ENCODE measurements around the gene SNAPIN. TPM values are rescaled to one million over a fixed set of nuclear protein-coding genes. Genes with fewer than 3 reads are reported as not detected.

SNAPIN gene
- total RNA-seq, 2 donors from 2014 or later, result 23.5 to 25.5 TPM

GRCh38 chr1:153633161-153633753 lies 25.2 kb upstream of the SNAPIN start:
- Mint-ChIP-seq H3K4me3 (peak overlapping the region; percentile 98), H3K4me1 (peaks cover 18% of the 10 kb centered on the region), H3K27me3 (ENCODE audit: insufficient read depth) (no peaks in the 10 kb centered on the region), H3K36me3 (ENCODE audit: low read depth) (peaks cover 35% of the 10 kb centered on the region), H3K9me3 (peaks cover 4% of the 10 kb centered on the region), H3K27ac (peak overlapping the region; percentile 100)
- H3K27ac ChIP-seq (ENCODE audit: low read depth, low read length), result no peak overlapping the region
- DNase-seq, result no peak
- H3K4me3 ChIP-seq (ENCODE audit: low read length), result peak overlapping the region; percentile 98
- no peaks in the 10 kb centered on the region for H3K27me3 ChIP-seq (ENCODE audit: control insufficient read depth, insufficient read depth, low read length, poor library complexity, severe bottlenecking)
- peaks cover 29% of the 10 kb centered on the region for H3K36me3 ChIP-seq (ENCODE audit: control insufficient read depth, insufficient read depth, low read length)
- 85 to 90% methylated on average over 10 to 18 of the region's 18 CpGs for WGBS, 2 experiments (ENCODE audit: insufficient coverage in 1 of 2, insufficient read length in 1 of 2)
- H3K9me3 ChIP-seq (ENCODE audit: control insufficient read depth, low read length), result peaks cover 7% of the 10 kb centered on the region
- no peak for TF ChIP-seq CTCF (conservative IDR thresholded peaks at IDR 0.05)
- H3K4me1 ChIP-seq (ENCODE audit: control insufficient read depth, insufficient read depth, low read length), result no peaks in the 10 kb centered on the region
- no peak overlapping the region for H3K9ac ChIP-seq (ENCODE audit: extremely low read depth, low read length, poor library complexity, severe bottlenecking)

- no peaks in the 10 kb centered on the region for H3K4me1 ChIP-seq (ENCODE audit: control insufficient read depth, insufficient read depth, low read length)
- Mint-ChIP-seq H3K9me3 (peaks cover 4% of the 10 kb centered on the region), H3K36me3 (ENCODE audit: low read depth) (peaks cover 42% of the 10 kb centered on the region), H3K27me3 (ENCODE audit: insufficient read depth) (no peaks in the 10 kb centered on the region), H3K4me3 (peak within 1 kb of the TSS; percentile 98), H3K4me1 (peaks cover 16% of the 10 kb centered on the region), H3K27ac (peak within 1 kb of the TSS; percentile 100)
- H3K27ac ChIP-seq (ENCODE audit: low read depth, low read length), result peak within 1 kb of the TSS; percentile 100
- DNase-seq, result peak; percentile 99
- H3K9me3 ChIP-seq (ENCODE audit: control insufficient read depth, low read length), result peaks cover 7% of the 10 kb centered on the region
- no peaks in the 10 kb centered on the region for H3K27me3 ChIP-seq (ENCODE audit: control insufficient read depth, insufficient read depth, low read length, poor library complexity, severe bottlenecking)
- no peak for TF ChIP-seq CTCF (conservative IDR thresholded peaks at IDR 0.05)
- peaks cover 37% of the 10 kb centered on the region for H3K36me3 ChIP-seq (ENCODE audit: control insufficient read depth, insufficient read depth, low read length)
- peak within 1 kb of the TSS; percentile 98 for H3K4me3 ChIP-seq (ENCODE audit: low read length)
- WGBS, 2 experiments (ENCODE audit: insufficient coverage in 1 of 2, insufficient read length in 1 of 2), result 2 to 5% methylated on average over 42 to 65 of the region's 65 CpGs
- peak within 1 kb of the TSS; percentile 100 for H3K9ac ChIP-seq (ENCODE audit: extremely low read depth, low read length, poor library complexity, severe bottlenecking)
Observed at GRCh38 chr1:153633754-153634665, 24.5 kb upstream of the SNAPIN start, which contains the start of gene CHTOP. CHTOP (plus strand) TSS chr1:153634066; CDS start chr1:153636589, 2,523 bp downstream.

DNA sequence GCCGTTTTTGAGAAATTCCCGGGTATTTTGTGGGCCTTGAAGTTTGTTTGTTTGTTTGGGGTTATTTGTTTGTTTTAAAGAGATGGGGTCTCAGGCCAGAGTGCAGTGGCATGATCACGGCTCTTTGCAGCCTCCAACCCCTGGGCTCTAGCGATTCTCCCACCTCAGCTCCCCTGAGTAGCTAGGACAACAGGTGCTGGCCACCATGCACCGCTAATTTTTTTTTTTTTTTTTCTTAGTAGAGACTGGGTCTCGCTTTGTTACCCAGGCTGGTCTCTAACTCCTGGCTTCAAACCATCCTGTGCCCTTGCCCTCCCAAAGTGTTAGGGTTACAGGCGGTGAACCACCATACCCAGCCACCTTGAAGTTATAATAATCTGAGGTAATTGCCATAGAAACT lies 22.6 kb upstream of the SNAPIN start:
- Mint-ChIP-seq H3K27ac (peak overlapping the region; percentile 58), H3K36me3 (ENCODE audit: low read depth) (peaks cover 56% of the 10 kb centered on the region), H3K9me3 (peaks cover 4% of the 10 kb centered on the region), H3K4me3 (peak overlapping the region; percentile 98), H3K27me3 (ENCODE audit: insufficient read depth) (no peaks in the 10 kb centered on the region), H3K4me1 (peaks cover 12% of the 10 kb centered on the region)
- Histone ChIP-seq H3K27ac (ENCODE audit: low read depth, low read length) (no peak overlapping the region), H3K36me3 (ENCODE audit: control insufficient read depth, insufficient read depth, low read length) (peaks cover 55% of the 10 kb centered on the region), H3K9ac (ENCODE audit: extremely low read depth, low read length, poor library complexity, severe bottlenecking) (no peak overlapping the region), H3K9me3 (ENCODE audit: control insufficient read depth, low read length) (peaks cover 7% of the 10 kb centered on the region), H3K4me1 (ENCODE audit: control insufficient read depth, insufficient read depth, low read length) (no peaks in the 10 kb centered on the region), H3K27me3 (ENCODE audit: control insufficient read depth, insufficient read depth, low read length, poor library complexity, severe bottlenecking) (no peaks in the 10 kb centered on the region), H3K4me3 (ENCODE audit: low read length) (peak overlapping the region; percentile 98)
- no peak for TF ChIP-seq CTCF (conservative IDR thresholded peaks at IDR 0.05)
- WGBS, 2 experiments (ENCODE audit: insufficient coverage in 1 of 2, insufficient read length in 1 of 2), result 95 to 100% methylated on average over 3 to 7 of the region's 7 CpGs
- no peak for DNase-seq
